Panc1 (cell line): Measurements from ENCODE around the gene COL23A1. TPM values are rescaled to one million over a fixed set of nuclear protein-coding genes. Genes with fewer than 3 reads are reported as not detected.

ENCODE experiments used
- ATAC-seq: fragments of 200-7000 bp; cut with Tn5 transposase; 2 replicates; pipeline ENCODE4 v1.9.1; 2020; ENCODE audit warnings: mild to moderate bottlenecking, moderate library complexity
- BruUV-seq: library from RNA; stranded (reverse); fragments of 400-500 nt; replicated peaks from 2 replicates; lab custom pipeline; 2021; lab: Mats Ljungman, UMichigan
- CTCF ChIA-PET: fragments of 300-600 bp; sonication (Branson Sonifier 250); formaldehyde crosslinking; loops from one replicate; lab custom pipeline; 2022; ENCODE audit warnings: antibody characterized with exemption; lab: Charles Lee
- POLR2A ChIA-PET: fragments of 300-600 bp; sonication (Branson Sonifier 250); formaldehyde crosslinking; loops from one replicate; lab custom pipeline; 2022; ENCODE audit warnings: antibody characterized with exemption; lab: Charles Lee
- DNase-seq: peaks from one replicate; pipeline ENCODE4 v3.0.0-alpha.2; 2010; ENCODE audit warnings: low read depth, low spot score
- H3K27ac ChIP-seq: 2 replicates; pipeline ENCODE4 v1.5.1; 2011; ENCODE audit warnings: mild to moderate bottlenecking, low read length, inconsistent platforms
- H3K27me3 ChIP-seq: fragments of 200-500 bp; sonication (Bioruptor generic); 2 replicates; pipeline ENCODE4 v1.6.0; 2014; ENCODE audit warnings: low read length, inconsistent platforms; ENCODE audit not compliant: control insufficient read depth, insufficient read depth
- H3K36me3 ChIP-seq: fragments of 200-500 bp; sonication (Bioruptor generic); 2 replicates; pipeline ENCODE4 v1.5.1; 2014; ENCODE audit warnings: inconsistent platforms, mild to moderate bottlenecking, low read length, moderate library complexity; ENCODE audit not compliant: control insufficient read depth, insufficient read depth
- H3K4me1 ChIP-seq: 2 replicates; pipeline ENCODE4 v1.5.1; 2011; ENCODE audit warnings: inconsistent platforms, mild to moderate bottlenecking, low read length, moderate library complexity; ENCODE audit not compliant: control insufficient read depth, insufficient read depth
- H3K4me3 ChIP-seq, 2 experiments: 2 replicates each; pipeline ENCODE4 v1.5.1; 2011 to 2012; ENCODE audit warnings: low read depth in 2 of 2, low read length in 2 of 2, mild to moderate bottlenecking in 2 of 2, inconsistent platforms in 1 of 2, moderate library complexity in 1 of 2
- H3K9me3 ChIP-seq: fragments of 200-500 bp; sonication (Bioruptor generic); 2 replicates; pipeline ENCODE4 v1.5.1; 2014; ENCODE audit warnings: low read depth, mild to moderate bottlenecking, inconsistent platforms, low read length, moderate library complexity; ENCODE audit not compliant: control insufficient read depth, insufficient read depth
- CTCF ChIP-seq: fragments of 450-650 bp; IDR thresholded peaks from 2 replicates; pipeline ENCODE4 v1.5.1; 2017; ENCODE audit warnings: mild to moderate bottlenecking
- POLR2AphosphoS5 ChIP-seq: IDR thresholded peaks from 2 replicates; pipeline ENCODE4 v1.6.1; 2012; ENCODE audit warnings: mild to moderate bottlenecking, low read depth, low read length, moderate library complexity
- REST ChIP-seq, 2 experiments: IDR thresholded peaks; 2 replicates each; pipeline ENCODE4 v1.6.1; 2011 to 2012; ENCODE audit warnings: low read depth in 2 of 2, control low read depth in 1 of 2, low read length in 1 of 2, mild to moderate bottlenecking in 1 of 2, moderate library complexity in 1 of 2; ENCODE audit not compliant: insufficient read depth in 1 of 2
- SIN3A ChIP-seq: IDR thresholded peaks from 2 replicates; pipeline ENCODE4 v1.6.1; 2012; ENCODE audit warnings: low read depth, mild to moderate bottlenecking, low read length, moderate library complexity, borderline replicate concordance; ENCODE audit not compliant: insufficient read depth
- TCF7L2 ChIP-seq: IDR thresholded peaks from 2 replicates; pipeline ENCODE4 v1.6.1; 2011; ENCODE audit warnings: mild to moderate bottlenecking, low read depth, low read length, inconsistent platforms
- in situ Hi-C: cut with HindIII; loops from 2 replicates; pipeline ENCODE4 v1.10.0; 2016; ENCODE audit warnings: low sequenced_read_pairs, low pct_unique_long_range_greater_than_20kb
- intact Hi-C: fragments of 100-400 bp; cut with micrococcal nuclease; formaldehyde crosslinking; loops from one replicate; pipeline ENCODE4 v1.10.0; 2022; ENCODE audit not compliant: unreplicated experiment
- total RNA-seq: library from RNA; stranded (reverse); gene quantifications from one replicate; pipeline ENCODE4 v1.2.1, GENCODE V29; 2021; ENCODE audit not compliant: unreplicated experiment

Gene COL23A1
- total RNA-seq, 1 experiment from 2014 or later, result 0.05 TPM

GRCh38 chr5:178545176-178545575, 45.0 kb downstream of the COL23A1 start:
- Histone ChIP-seq H3K9me3 (no peaks in the 10 kb centered on the region), H3K27me3 (no peaks in the 10 kb centered on the region), H3K4me3 (no peak overlapping the region), H3K27ac (no peak overlapping the region), H3K36me3 (no peaks in the 10 kb centered on the region), H3K4me1 (no peaks in the 10 kb centered on the region)
- ATAC-seq, result no peak
- TF ChIP-seq TCF7L2 (no peak), REST (IDR thresholded peaks at IDR 0.05; ENCODE audit: insufficient read depth in 1 of 2, low read depth in 2 of 2, low read length in 1 of 2) (no peak), CTCF (no peak), POLR2AphosphoS5 (no peak), SIN3A (no peak)
- BruUV-seq, result no TSS peak
- intact Hi-C loops, result no loop called here
- ChIA-PET POLR2A (no interaction called here), CTCF (no interaction called here)
- in situ Hi-C loops, result no loop called here
- DNase-seq, result no peak

GRCh38 chr5:178544166-178544834, 45.9 kb downstream of the COL23A1 start:
- CTCF ChIA-PET, result no interaction called here
- Histone ChIP-seq H3K4me1 (no peaks in the 10 kb centered on the region), H3K27me3 (no peaks in the 10 kb centered on the region), H3K27ac (no peak overlapping the region), H3K36me3 (no peaks in the 10 kb centered on the region), H3K9me3 (no peaks in the 10 kb centered on the region), H3K4me3 (no peak overlapping the region)
- POLR2A ChIA-PET, result no interaction called here
- TF ChIP-seq CTCF (no peak), REST (IDR thresholded peaks at IDR 0.05; ENCODE audit: insufficient read depth in 1 of 2, low read depth in 2 of 2, low read length in 1 of 2) (no peak), SIN3A (no peak), TCF7L2 (no peak)
- DNase-seq (no peak), ATAC-seq (no peak)
- in situ Hi-C loops (no loop called here), intact Hi-C loops (no loop called here)
- BruUV-seq, result no TSS peak
